ENCODE measurements around the gene NTSR1. TPM values are rescaled to one million over a fixed set of nuclear protein-coding genes. Genes with fewer than 3 reads are reported as not detected.

The NTSR1 gene
- total RNA-seq, 1 experiment from 2014 or later, result 7.8 TPM

DNA sequence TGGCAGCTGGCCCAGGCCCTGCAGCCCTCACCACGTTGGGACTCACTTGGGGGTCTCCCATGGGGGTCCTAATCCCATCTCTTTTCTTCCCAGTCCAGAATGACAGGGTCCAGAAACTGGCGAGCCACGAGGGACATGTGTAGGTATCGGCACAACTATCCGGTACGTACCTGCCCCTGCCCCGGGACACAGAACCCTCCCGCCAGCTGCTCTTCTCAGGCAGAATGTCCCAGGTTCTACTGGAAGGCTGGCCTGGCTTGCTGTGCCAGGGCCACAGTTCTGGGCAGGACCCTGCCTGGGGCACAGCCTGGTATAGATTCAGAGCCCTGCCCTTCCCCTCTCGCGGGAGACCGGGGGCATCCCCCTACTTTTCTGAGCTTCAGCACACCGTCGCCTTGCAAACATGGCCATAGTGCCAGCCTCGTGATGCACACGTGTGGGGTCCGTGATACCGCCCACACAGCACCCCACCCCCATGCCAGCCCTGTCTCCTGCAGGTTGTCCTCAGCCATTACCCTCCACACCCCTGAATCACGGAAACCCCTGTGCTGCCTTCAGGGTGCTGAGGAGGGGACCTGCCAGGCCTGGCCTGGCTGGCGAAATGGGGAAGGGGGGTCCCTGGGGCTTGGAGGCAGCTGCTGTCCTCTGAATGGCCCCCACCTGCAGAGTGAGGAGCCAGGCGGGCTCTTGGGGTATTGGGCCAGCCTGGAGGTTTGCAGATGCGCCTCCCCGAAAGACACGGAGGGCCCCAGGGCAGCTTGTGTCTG, 99.0 kb downstream of the NTSR1 start:
- Histone ChIP-seq H3K4me1 (ENCODE audit: insufficient read depth, low read length) (peaks cover 20% of the 10 kb centered on the region), H3K9me3 (ENCODE audit: low read length) (no peaks in the 10 kb centered on the region), H3K9ac (ENCODE audit: low read length) (no peak overlapping the region), H2AFZ (ENCODE audit: low read length) (no peak overlapping the region), H3K36me3 (ENCODE audit: low read depth, low read length) (peaks cover 23% of the 10 kb centered on the region), H3F3A (ENCODE audit: low read length, unreplicated experiment) (no peaks in the 10 kb centered on the region), H4K20me1 (ENCODE audit: low read length) (peaks cover 14% of the 10 kb centered on the region), H3K27ac (ENCODE audit: low read length) (no peak overlapping the region), H3K9me2 (replicated peaks; ENCODE audit: low read length) (no peaks in the 10 kb centered on the region), H3K27me3 (ENCODE audit: low read length) (no peaks in the 10 kb centered on the region), H3K4me2 (ENCODE audit: low read length) (0 out of 2 replicates have a peak overlapping the region, but pooled peaks have one; percentile 99), H3K79me2 (ENCODE audit: low read length) (peaks cover 32% of the 10 kb centered on the region), H3K4me3 (ENCODE audit: low read length) (no peak overlapping the region)
- intact Hi-C loops (cut with micrococcal nuclease), result no loop called here
- ChIA-PET POLR2A (ENCODE audit: unreplicated experiment) (interaction anchor here (0.6 kb wide), 2 partner anchors 13 to 68 kb away, joined by 3 read pairs; no protein-coding TSS in a partner anchor), CTCF (no interaction called here)
- DNase-seq (no peak), ATAC-seq (no peak)
- TF ChIP-seq EZH2phosphoT487 (IDR thresholded peaks at IDR 0.05; ENCODE audit: borderline replicate concordance, low read length) (no peak), EZH2 (IDR thresholded peaks at IDR 0.05; ENCODE audit: low read length, unreplicated experiment) (no peak)
- TF ChIP-seq, protein P1, sequence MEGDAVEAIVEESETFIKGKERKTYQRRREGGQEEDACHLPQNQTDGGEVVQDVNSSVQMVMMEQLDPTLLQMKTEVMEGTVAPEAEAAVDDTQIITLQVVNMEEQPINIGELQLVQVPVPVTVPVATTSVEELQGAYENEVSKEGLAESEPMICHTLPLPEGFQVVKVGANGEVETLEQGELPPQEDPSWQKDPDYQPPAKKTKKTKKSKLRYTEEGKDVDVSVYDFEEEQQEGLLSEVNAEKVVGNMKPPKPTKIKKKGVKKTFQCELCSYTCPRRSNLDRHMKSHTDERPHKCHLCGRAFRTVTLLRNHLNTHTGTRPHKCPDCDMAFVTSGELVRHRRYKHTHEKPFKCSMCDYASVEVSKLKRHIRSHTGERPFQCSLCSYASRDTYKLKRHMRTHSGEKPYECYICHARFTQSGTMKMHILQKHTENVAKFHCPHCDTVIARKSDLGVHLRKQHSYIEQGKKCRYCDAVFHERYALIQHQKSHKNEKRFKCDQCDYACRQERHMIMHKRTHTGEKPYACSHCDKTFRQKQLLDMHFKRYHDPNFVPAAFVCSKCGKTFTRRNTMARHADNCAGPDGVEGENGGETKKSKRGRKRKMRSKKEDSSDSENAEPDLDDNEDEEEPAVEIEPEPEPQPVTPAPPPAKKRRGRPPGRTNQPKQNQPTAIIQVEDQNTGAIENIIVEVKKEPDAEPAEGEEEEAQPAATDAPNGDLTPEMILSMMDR (conservative IDR thresholded peaks at IDR 0.05; ENCODE audit: low read depth, low read length), result no peak
- BruUV-seq (replicated peaks), result no TSS peak

DNA sequence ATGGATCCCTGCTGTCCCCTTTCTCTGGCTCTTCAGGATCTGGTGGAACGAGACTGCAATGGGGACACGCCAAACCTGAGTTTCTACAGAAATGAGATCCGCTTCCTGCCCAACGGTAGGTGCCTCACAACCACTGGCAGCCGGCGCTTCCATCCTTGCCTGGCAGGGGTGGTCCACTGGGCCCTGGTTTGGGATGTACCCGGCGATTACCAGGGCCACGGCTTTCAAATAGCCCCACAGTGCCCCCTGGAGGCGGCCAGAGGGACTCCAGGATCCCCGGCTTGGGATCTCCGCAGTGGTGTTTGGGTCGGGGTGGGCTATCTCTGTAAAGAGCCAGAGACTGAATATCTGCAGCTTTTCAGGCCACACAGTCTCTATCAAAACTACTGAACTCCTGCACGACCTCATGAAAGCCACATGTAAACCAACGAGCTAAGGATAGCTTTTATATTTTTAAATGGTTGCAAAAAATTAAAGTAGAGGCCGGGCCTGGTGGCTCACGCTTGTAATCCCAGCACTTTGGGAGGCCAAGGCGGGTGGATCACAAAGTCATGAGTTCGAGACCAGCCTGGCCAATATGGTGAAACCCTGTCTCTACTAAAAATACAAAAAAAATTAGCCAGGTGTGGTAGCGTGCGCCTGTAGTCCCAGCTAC, 99.7 kb downstream of the NTSR1 start:
- Histone ChIP-seq H3K4me1 (ENCODE audit: insufficient read depth, low read length) (peaks cover 20% of the 10 kb centered on the region), H3K27me3 (ENCODE audit: low read length) (no peaks in the 10 kb centered on the region), H3K79me2 (ENCODE audit: low read length) (peaks cover 32% of the 10 kb centered on the region), H3K27ac (ENCODE audit: low read length) (no peak overlapping the region), H3K9me3 (ENCODE audit: low read length) (no peaks in the 10 kb centered on the region), H3K9ac (ENCODE audit: low read length) (no peak overlapping the region), H3K4me2 (ENCODE audit: low read length) (no peak overlapping the region), H3F3A (ENCODE audit: low read length, unreplicated experiment) (no peaks in the 10 kb centered on the region), H3K36me3 (ENCODE audit: low read depth, low read length) (peaks cover 23% of the 10 kb centered on the region), H4K20me1 (ENCODE audit: low read length) (peaks cover 14% of the 10 kb centered on the region), H3K4me3 (ENCODE audit: low read length) (no peak overlapping the region), H3K9me2 (replicated peaks; ENCODE audit: low read length) (no peaks in the 10 kb centered on the region), H2AFZ (ENCODE audit: low read length) (no peak overlapping the region)
- ATAC-seq (peak; percentile 48), DNase-seq (peak; percentile 66)
- ChIA-PET CTCF (no interaction called here), POLR2A (ENCODE audit: unreplicated experiment) (interaction anchor here (0.6 kb wide), 1 partner anchor 14 kb away, joined by 3 read pairs; no protein-coding TSS in a partner anchor)
- TF ChIP-seq, protein P1 (conservative IDR thresholded peaks at IDR 0.05; ENCODE audit: low read depth, low read length), result peak; percentile 94
- TF ChIP-seq EZH2 (IDR thresholded peaks at IDR 0.05; ENCODE audit: low read length, unreplicated experiment), result no peak
- BruUV-seq (replicated peaks), result no TSS peak
- intact Hi-C loops (cut with micrococcal nuclease), result no loop called here
